GM13976 (cell line): ENCODE measurements around the gene ROBO4.

Source experiments
- DNase-seq: peaks from one replicate; pipeline ENCODE4 v3.0.0; 2012; ENCODE audit warnings: low spot score
- in situ Hi-C: fragments of 300-500 bp; cut with MboI; formaldehyde crosslinking; loops from one replicate; pipeline ENCODE4 v1.12.0; 2022; ENCODE audit warnings: low sequenced_read_pairs, mixed read lengths, inconsistent platforms; ENCODE audit not compliant: unreplicated experiment
- TF ChIP-seq, protein P1 (sequence below): IDR thresholded peaks from 2 replicates; pipeline ENCODE4 v1.5.1; 2012; ENCODE audit warnings: borderline replicate concordance, mild to moderate bottlenecking; ENCODE audit not compliant: insufficient read depth; ENCODE audit errors: extremely low read depth, missing control alignments, control extremely low read depth

The ROBO4 gene

DNA sequence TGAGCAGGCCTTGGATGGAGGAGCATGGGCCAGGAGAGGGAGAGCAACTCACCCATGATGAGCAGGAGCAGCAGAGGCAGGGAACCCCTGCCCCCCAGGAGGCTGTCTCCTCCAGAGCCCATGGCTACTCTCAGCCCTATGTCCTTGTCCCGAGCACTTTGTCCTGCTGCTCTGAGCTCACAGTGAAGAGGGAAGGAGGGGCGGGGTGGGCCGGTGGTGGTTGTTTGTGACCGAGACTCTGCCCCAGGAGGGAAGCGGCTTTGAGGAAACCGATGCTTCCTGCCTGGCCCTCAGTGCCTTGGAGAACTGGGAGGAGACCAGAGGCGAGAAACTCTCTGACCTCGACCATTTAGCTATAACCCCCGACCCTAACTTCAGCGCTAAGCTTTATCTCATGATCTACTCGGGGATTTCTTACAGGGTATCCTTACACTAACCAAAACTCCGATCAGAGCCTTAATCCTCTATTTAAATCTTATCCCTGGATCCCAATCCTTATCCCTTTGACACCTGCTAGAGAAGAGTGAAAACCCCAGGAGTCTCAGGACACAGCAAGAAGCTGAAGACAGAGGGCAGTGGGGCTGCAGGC lies at the start of gene ROBO4:
Gene ROBO4, minus strand, starts transcription at position 192 of the 589 bp plus-strand sequence. Its CDS starts 70 bp downstream, at position 122.
- TF ChIP-seq, protein P1, sequence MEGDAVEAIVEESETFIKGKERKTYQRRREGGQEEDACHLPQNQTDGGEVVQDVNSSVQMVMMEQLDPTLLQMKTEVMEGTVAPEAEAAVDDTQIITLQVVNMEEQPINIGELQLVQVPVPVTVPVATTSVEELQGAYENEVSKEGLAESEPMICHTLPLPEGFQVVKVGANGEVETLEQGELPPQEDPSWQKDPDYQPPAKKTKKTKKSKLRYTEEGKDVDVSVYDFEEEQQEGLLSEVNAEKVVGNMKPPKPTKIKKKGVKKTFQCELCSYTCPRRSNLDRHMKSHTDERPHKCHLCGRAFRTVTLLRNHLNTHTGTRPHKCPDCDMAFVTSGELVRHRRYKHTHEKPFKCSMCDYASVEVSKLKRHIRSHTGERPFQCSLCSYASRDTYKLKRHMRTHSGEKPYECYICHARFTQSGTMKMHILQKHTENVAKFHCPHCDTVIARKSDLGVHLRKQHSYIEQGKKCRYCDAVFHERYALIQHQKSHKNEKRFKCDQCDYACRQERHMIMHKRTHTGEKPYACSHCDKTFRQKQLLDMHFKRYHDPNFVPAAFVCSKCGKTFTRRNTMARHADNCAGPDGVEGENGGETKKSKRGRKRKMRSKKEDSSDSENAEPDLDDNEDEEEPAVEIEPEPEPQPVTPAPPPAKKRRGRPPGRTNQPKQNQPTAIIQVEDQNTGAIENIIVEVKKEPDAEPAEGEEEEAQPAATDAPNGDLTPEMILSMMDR = no peak
- in situ Hi-C loops = no loop called here
- DNase-seq = no peak

GRCh38 chr11:124946735-124947141 lies 49.1 kb upstream of the ROBO4 start:
- TF ChIP-seq, protein P1 = no peak
- DNase-seq = no peak

DNA sequence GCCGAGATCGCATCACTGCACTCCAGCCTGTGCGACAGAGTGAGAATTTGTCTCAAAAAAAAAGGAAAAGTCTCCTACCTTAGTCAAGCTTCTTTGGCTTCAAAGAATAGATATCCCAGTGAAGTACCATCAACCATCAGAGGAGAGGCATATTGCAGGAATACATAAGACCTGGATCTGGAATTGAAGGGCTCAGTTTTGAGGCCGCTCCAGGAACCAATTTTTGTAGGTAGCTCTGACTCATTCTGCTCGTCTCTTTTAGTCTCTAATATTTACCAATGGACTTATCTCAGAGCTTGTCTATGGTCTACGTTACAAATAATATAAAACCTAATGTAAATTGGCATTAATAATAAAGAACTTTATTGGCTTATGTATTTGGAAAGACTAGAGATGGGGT lies 48.2 kb upstream of the ROBO4 start:
- DNase-seq = no peak
- in situ Hi-C loops = no loop called here
- TF ChIP-seq, protein P1 = no peak

More at GRCh38 chr11:124946735-124947141, 49.1 kb upstream of the ROBO4 start:
- in situ Hi-C loops = no loop called here

DNA sequence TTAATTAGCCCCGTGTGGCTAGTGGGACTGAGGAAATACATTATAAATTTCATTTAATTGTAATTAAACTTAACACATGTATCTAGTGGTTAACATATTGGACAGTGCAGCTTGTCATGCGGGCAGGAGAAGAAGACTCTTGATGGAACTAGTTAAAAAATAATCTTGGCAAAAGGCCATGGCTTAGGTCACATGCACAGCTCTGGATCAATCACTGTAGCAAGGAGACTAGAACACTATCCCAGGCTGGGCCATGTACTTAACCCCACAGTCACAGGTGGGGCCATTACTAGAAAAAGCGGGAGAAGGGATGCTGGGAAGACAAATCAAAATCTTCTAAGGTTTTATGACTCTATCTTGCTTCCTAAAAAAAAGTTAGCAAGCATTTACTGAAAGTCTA lies 46.9 kb upstream of the ROBO4 start:
- in situ Hi-C loops = no loop called here
- TF ChIP-seq, protein P1 = no peak
- DNase-seq = no peak

DNA sequence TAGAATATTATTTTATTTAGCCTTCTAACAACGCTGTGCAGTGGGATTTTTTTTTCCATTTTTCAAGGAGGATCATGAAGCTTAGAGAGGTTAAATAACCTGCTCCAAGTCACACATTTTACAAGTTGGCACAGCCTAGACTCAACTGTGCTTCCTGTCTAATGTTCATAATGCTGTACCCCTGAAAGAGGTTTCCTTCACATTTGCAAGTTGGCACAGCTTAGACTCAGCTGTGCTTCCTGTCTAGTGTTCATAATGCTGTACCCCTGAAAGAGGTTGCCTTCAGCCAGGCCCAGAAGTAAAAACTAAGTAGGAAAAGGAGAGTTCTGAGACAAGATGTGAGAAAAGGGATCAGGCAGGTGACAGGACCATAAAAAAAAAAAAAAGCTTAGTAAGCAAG lies 46.1 kb upstream of the ROBO4 start:
- DNase-seq = no peak
- TF ChIP-seq, protein P1 = no peak
- in situ Hi-C loops = no loop called here

DNA sequence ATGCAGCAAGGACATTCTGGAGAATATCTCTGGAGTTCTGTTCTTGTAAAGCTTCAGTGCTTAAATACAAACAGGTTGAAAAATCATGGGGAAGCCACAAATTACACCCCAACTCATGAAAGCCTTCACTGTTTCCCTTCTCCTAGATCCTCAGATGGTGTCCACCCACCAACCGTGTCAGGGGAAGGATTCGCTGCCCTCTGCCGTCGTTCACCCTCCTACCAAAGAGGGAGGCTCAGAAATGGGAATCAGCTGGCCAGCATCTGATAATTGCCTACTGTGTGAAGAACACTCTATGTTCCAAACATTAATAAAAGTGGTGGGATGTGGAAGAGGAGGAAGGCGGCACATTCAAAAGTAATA lies 45.6 kb upstream of the ROBO4 start:
- TF ChIP-seq, protein P1 = no peak
- no peak for DNase-seq
- in situ Hi-C loops = no loop called here

- DNase-seq = no peak
- TF ChIP-seq, protein P1 = no peak
- in situ Hi-C loops = no loop called here
These were observed 45.0 kb upstream of the ROBO4 start for GRCh38 chr11:124942466-124943253.
